ENCODE data around the gene FADS1.

The FADS1 gene

GRCh38 chr11:61854206-61854895 lies 37.5 kb upstream of the FADS1 start:
- no peaks in the 10 kb centered on the region for H3K9me3 ChIP-seq (ENCODE audit: low read length)
- no peaks in the 10 kb centered on the region for H3K36me3 ChIP-seq (ENCODE audit: insufficient read depth, low read length)
- no peak overlapping the region for H3K9ac ChIP-seq (ENCODE audit: low read length)
- no peak overlapping the region for H3K4me3 ChIP-seq (ENCODE audit: low read depth in 1 of 2, low read length in 2 of 2)
- no peaks in the 10 kb centered on the region for H3K27me3 ChIP-seq (ENCODE audit: control insufficient read depth in 1 of 2, insufficient read depth in 2 of 2, low read length in 2 of 2)
- no peak overlapping the region for H3K27ac ChIP-seq (ENCODE audit: low read depth, low read length)
- H3K4me1 ChIP-seq (ENCODE audit: insufficient read depth, low read length) = no peaks in the 10 kb centered on the region

- Histone ChIP-seq H3K36me3 (ENCODE audit: insufficient read depth, low read length) (no peaks in the 10 kb centered on the region), H3K27ac (ENCODE audit: low read depth, low read length) (no peak overlapping the region), H3K9ac (ENCODE audit: low read length) (no peak overlapping the region), H3K4me3 (ENCODE audit: low read depth in 1 of 2, low read length in 2 of 2) (no peak overlapping the region), H3K9me3 (ENCODE audit: low read length) (no peaks in the 10 kb centered on the region), H3K27me3 (ENCODE audit: control insufficient read depth in 1 of 2, insufficient read depth in 2 of 2, low read length in 2 of 2) (no peaks in the 10 kb centered on the region), H3K4me1 (ENCODE audit: insufficient read depth, low read length) (no peaks in the 10 kb centered on the region)
These were observed 36.9 kb upstream of the FADS1 start for GRCh38 chr11:61853698-61854169.

- Histone ChIP-seq H3K4me1 (ENCODE audit: insufficient read depth, low read length) (no peaks in the 10 kb centered on the region), H3K27ac (ENCODE audit: low read depth, low read length) (no peak overlapping the region), H3K4me3 (ENCODE audit: low read depth in 1 of 2, low read length in 2 of 2) (no peak overlapping the region), H3K27me3 (ENCODE audit: control insufficient read depth in 1 of 2, insufficient read depth in 2 of 2, low read length in 2 of 2) (no peaks in the 10 kb centered on the region), H3K9ac (ENCODE audit: low read length) (no peak overlapping the region), H3K36me3 (ENCODE audit: insufficient read depth, low read length) (no peaks in the 10 kb centered on the region), H3K9me3 (ENCODE audit: low read length) (no peaks in the 10 kb centered on the region)
These were observed 35.1 kb upstream of the FADS1 start for GRCh38 chr11:61851900-61852295.

- Histone ChIP-seq H3K27ac (ENCODE audit: low read depth, low read length) (no peak overlapping the region), H3K9ac (ENCODE audit: low read length) (no peak overlapping the region)
These were observed 34.5 kb upstream of the FADS1 start for GRCh38 chr11:61851113-61851899.

GRCh38 chr11:61850687-61851086 lies 33.9 kb upstream of the FADS1 start:
- Histone ChIP-seq H3K9ac (ENCODE audit: low read length) (no peak overlapping the region), H3K4me3 (ENCODE audit: low read depth in 1 of 2, low read length in 2 of 2) (no peak overlapping the region), H3K36me3 (ENCODE audit: insufficient read depth, low read length) (no peaks in the 10 kb centered on the region), H3K27ac (ENCODE audit: low read depth, low read length) (no peak overlapping the region), H3K27me3 (ENCODE audit: control insufficient read depth in 1 of 2, insufficient read depth in 2 of 2, low read length in 2 of 2) (no peaks in the 10 kb centered on the region), H3K9me3 (ENCODE audit: low read length) (no peaks in the 10 kb centered on the region), H3K4me1 (ENCODE audit: insufficient read depth, low read length) (no peaks in the 10 kb centered on the region)

More at GRCh38 chr11:61851113-61851899, 34.5 kb upstream of the FADS1 start:
- no peaks in the 10 kb centered on the region for H3K36me3 ChIP-seq (ENCODE audit: insufficient read depth, low read length)
- no peak overlapping the region for H3K4me3 ChIP-seq (ENCODE audit: low read depth in 1 of 2, low read length in 2 of 2)
- no peaks in the 10 kb centered on the region for H3K4me1 ChIP-seq (ENCODE audit: insufficient read depth, low read length)
- no peaks in the 10 kb centered on the region for H3K9me3 ChIP-seq (ENCODE audit: low read length)
- no peaks in the 10 kb centered on the region for H3K27me3 ChIP-seq (ENCODE audit: control insufficient read depth in 1 of 2, insufficient read depth in 2 of 2, low read length in 2 of 2)

- Histone ChIP-seq H3K27ac (ENCODE audit: low read depth, low read length) (no peak overlapping the region), H3K27me3 (ENCODE audit: control insufficient read depth in 1 of 2, insufficient read depth in 2 of 2, low read length in 2 of 2) (no peaks in the 10 kb centered on the region), H3K9ac (ENCODE audit: low read length) (no peak overlapping the region), H3K4me1 (ENCODE audit: insufficient read depth, low read length) (no peaks in the 10 kb centered on the region), H3K4me3 (ENCODE audit: low read depth in 1 of 2, low read length in 2 of 2) (no peak overlapping the region), H3K9me3 (ENCODE audit: low read length) (no peaks in the 10 kb centered on the region), H3K36me3 (ENCODE audit: insufficient read depth, low read length) (no peaks in the 10 kb centered on the region)
These were observed 31.8 kb upstream of the FADS1 start for GRCh38 chr11:61848631-61849030.

GRCh38 chr11:61847914-61848581 lies 31.2 kb upstream of the FADS1 start:
- Histone ChIP-seq H3K27ac (ENCODE audit: low read depth, low read length) (no peak overlapping the region), H3K9ac (ENCODE audit: low read length) (no peak overlapping the region), H3K9me3 (ENCODE audit: low read length) (no peaks in the 10 kb centered on the region), H3K4me1 (ENCODE audit: insufficient read depth, low read length) (no peaks in the 10 kb centered on the region), H3K36me3 (ENCODE audit: insufficient read depth, low read length) (no peaks in the 10 kb centered on the region), H3K27me3 (ENCODE audit: control insufficient read depth in 1 of 2, insufficient read depth in 2 of 2, low read length in 2 of 2) (no peaks in the 10 kb centered on the region), H3K4me3 (ENCODE audit: low read depth in 1 of 2, low read length in 2 of 2) (no peak overlapping the region)

GRCh38 chr11:61846362-61847020 lies 29.7 kb upstream of the FADS1 start:
- Histone ChIP-seq H3K9ac (ENCODE audit: low read length) (no peak overlapping the region), H3K36me3 (ENCODE audit: insufficient read depth, low read length) (no peaks in the 10 kb centered on the region), H3K9me3 (ENCODE audit: low read length) (no peaks in the 10 kb centered on the region), H3K4me1 (ENCODE audit: insufficient read depth, low read length) (no peaks in the 10 kb centered on the region), H3K27ac (ENCODE audit: low read depth, low read length) (no peak overlapping the region), H3K27me3 (ENCODE audit: control insufficient read depth in 1 of 2, insufficient read depth in 2 of 2, low read length in 2 of 2) (no peaks in the 10 kb centered on the region), H3K4me3 (ENCODE audit: low read depth in 1 of 2, low read length in 2 of 2) (no peak overlapping the region)

GRCh38 chr11:61844909-61845565 lies 28.2 kb upstream of the FADS1 start:
- H3K4me3 ChIP-seq (ENCODE audit: low read depth in 1 of 2, low read length in 2 of 2) = no peak overlapping the region
- no peak overlapping the region for H3K27ac ChIP-seq (ENCODE audit: low read depth, low read length)
- H3K4me1 ChIP-seq (ENCODE audit: insufficient read depth, low read length) = no peaks in the 10 kb centered on the region
- H3K27me3 ChIP-seq (ENCODE audit: control insufficient read depth in 1 of 2, insufficient read depth in 2 of 2, low read length in 2 of 2) = no peaks in the 10 kb centered on the region
- H3K9me3 ChIP-seq (ENCODE audit: low read length) = no peaks in the 10 kb centered on the region
- H3K9ac ChIP-seq (ENCODE audit: low read length) = no peak overlapping the region
- H3K36me3 ChIP-seq (ENCODE audit: insufficient read depth, low read length) = peaks cover 6% of the 10 kb centered on the region

- Histone ChIP-seq H3K4me1 (ENCODE audit: insufficient read depth, low read length) (no peaks in the 10 kb centered on the region), H3K27me3 (ENCODE audit: control insufficient read depth in 1 of 2, insufficient read depth in 2 of 2, low read length in 2 of 2) (no peaks in the 10 kb centered on the region), H3K4me3 (ENCODE audit: low read depth in 1 of 2, low read length in 2 of 2) (no peak overlapping the region), H3K36me3 (ENCODE audit: insufficient read depth, low read length) (peaks cover 6% of the 10 kb centered on the region), H3K27ac (ENCODE audit: low read depth, low read length) (no peak overlapping the region), H3K9ac (ENCODE audit: low read length) (no peak overlapping the region), H3K9me3 (ENCODE audit: low read length) (no peaks in the 10 kb centered on the region)
These were observed 25.7 kb upstream of the FADS1 start for GRCh38 chr11:61842528-61842820.

Measured in muscle layer of colon (tissue), 2 donors.